GM23338 (cell line): ENCODE results near the gene PKM. TPM values are rescaled to one million over a fixed set of nuclear protein-coding genes. Genes with fewer than 3 reads are reported as not detected.

Experiments used
- ATAC-seq: fragments of 200-7000 bp; cut with Tn5 transposase; 3 replicates; pipeline ENCODE4 v1.9.1; 2020
- DNase-seq: peaks from one replicate; pipeline ENCODE4 v3.0.0-alpha.2; 2015; ENCODE audit warnings: low spot score
- H2AFZ ChIP-seq: fragments of 200-600 bp; sonication (generic); 2 replicates; pipeline ENCODE4 v1.8.0; 2016; ENCODE audit warnings: antibody characterized with exemption, mild to moderate bottlenecking, moderate library complexity
- H3F3A ChIP-seq: fragments of 200-600 bp; sonication (generic); replicated peaks from 2 replicates; pipeline ENCODE4 v1.8.0; 2017; ENCODE audit warnings: antibody characterized with exemption, mixed run types, low read depth
- H3K27ac ChIP-seq: fragments of 200-600 bp; sonication (generic); 2 replicates; pipeline ENCODE4 v1.6.1; 2016; ENCODE audit warnings: low read depth
- H3K27me3 ChIP-seq: fragments of 200-600 bp; sonication (generic); 2 replicates; pipeline ENCODE4 v1.8.0; 2016; ENCODE audit warnings: mild to moderate bottlenecking, mixed run types, moderate library complexity; ENCODE audit not compliant: insufficient read depth
- H3K36me3 ChIP-seq: fragments of 200-600 bp; sonication (generic); 2 replicates; pipeline ENCODE4 v1.8.0; 2016; ENCODE audit warnings: mild to moderate bottlenecking; ENCODE audit not compliant: insufficient read depth
- H3K4me1 ChIP-seq: fragments of 200-600 bp; sonication (generic); 2 replicates; pipeline ENCODE4 v1.8.0; 2016; ENCODE audit warnings: mild to moderate bottlenecking, moderate library complexity; ENCODE audit not compliant: insufficient read depth
- H3K4me2 ChIP-seq: fragments of 200-600 bp; sonication (generic); 2 replicates; pipeline ENCODE4 v1.7.1; 2017; ENCODE audit warnings: mixed run types
- H3K4me3 ChIP-seq: fragments of 200-600 bp; sonication (generic); 2 replicates; pipeline ENCODE4 v1.6.1; 2016; ENCODE audit warnings: mixed run types
- H3K79me2 ChIP-seq: fragments of 200-600 bp; sonication (generic); replicated peaks from 2 replicates; pipeline ENCODE4 v1.8.0; 2017; ENCODE audit warnings: mild to moderate bottlenecking; ENCODE audit not compliant: insufficient read depth
- H3K9me2 ChIP-seq: fragments of 200-600 bp; sonication (generic); 2 replicates; pipeline ENCODE4 v1.8.0; 2017; ENCODE audit not compliant: insufficient read depth
- H4K20me1 ChIP-seq: fragments of 200-600 bp; sonication (generic); replicated peaks from 2 replicates; pipeline ENCODE4 v1.8.0; 2017; ENCODE audit warnings: mild to moderate bottlenecking; ENCODE audit not compliant: insufficient read depth
- H3K27ac Mint-ChIP-seq: 2 replicates; pipeline ENCODE4 v1.8.0; 2020; ENCODE audit warnings: inconsistent platforms, mild to moderate bottlenecking, moderate library complexity, mixed read lengths
- H3K27me3 Mint-ChIP-seq: 3 replicates; pipeline ENCODE4 v1.8.0; 2022; ENCODE audit warnings: low read depth, mild to moderate bottlenecking, moderate library complexity, mixed read lengths, inconsistent platforms; ENCODE audit not compliant: insufficient read depth, poor library complexity
- H3K36me3 Mint-ChIP-seq: 3 replicates; pipeline ENCODE4 v1.8.0; 2021; ENCODE audit warnings: low read depth, mild to moderate bottlenecking, inconsistent platforms, moderate library complexity, mixed read lengths
- H3K4me1 Mint-ChIP-seq: 3 replicates; pipeline ENCODE4 v1.8.0; 2020; ENCODE audit warnings: mild to moderate bottlenecking, inconsistent platforms, mixed read lengths
- H3K4me3 Mint-ChIP-seq: 3 replicates; pipeline ENCODE4 v1.8.0; 2021; ENCODE audit warnings: moderate library complexity, mild to moderate bottlenecking, inconsistent platforms, mixed read lengths
- H3K9me3 Mint-ChIP-seq: 3 replicates; pipeline ENCODE4 v1.8.0; 2020; ENCODE audit warnings: moderate library complexity, mild to moderate bottlenecking, inconsistent platforms, mixed read lengths
- CTCF ChIP-seq, 2 experiments: fragments of 200-600 bp in 1 of 2; sonication (generic) in 1 of 2; conservative IDR thresholded peaks; 2 replicates each; pipeline versions ENCODE4 v1.5.1 to v1.6.1; 2016 to 2017; ENCODE audit warnings: antibody characterized with exemption in 2 of 2, low read depth in 2 of 2, mild to moderate bottlenecking in 2 of 2, moderate library complexity in 1 of 2
- EZH2phosphoT487 ChIP-seq: fragments of 200-600 bp; sonication (generic); IDR thresholded peaks from one replicate; pipeline ENCODE4 v1.8.1; 2018; ENCODE audit warnings: antibody characterized with exemption; ENCODE audit not compliant: unreplicated experiment
- POLR2AphosphoS5 ChIP-seq: IDR thresholded peaks from 2 replicates; pipeline ENCODE4 v1.6.1; 2016; ENCODE audit warnings: antibody characterized with exemption, low read depth
- REST ChIP-seq: IDR thresholded peaks from one replicate; pipeline ENCODE4 v1.6.1; 2018; ENCODE audit warnings: antibody characterized with exemption; ENCODE audit not compliant: unreplicated experiment
- STAT1 ChIP-seq: IDR thresholded peaks from one replicate; pipeline ENCODE4 v1.6.1; 2016; ENCODE audit warnings: antibody characterized with exemption; ENCODE audit not compliant: unreplicated experiment
- ZNF114 ChIP-seq: fragments of 250-450 bp; sonication (Bioruptor Pico); IDR thresholded peaks from 2 replicates; pipeline ENCODE4 v1.5.0; 2020; ENCODE audit warnings: mild to moderate bottlenecking, moderate library complexity
- ZNF462 ChIP-seq: fragments of 250-450 bp; sonication (Bioruptor Pico); IDR thresholded peaks from 2 replicates; pipeline ENCODE4 v1.5.0; 2020; ENCODE audit warnings: mild to moderate bottlenecking, moderate library complexity
- polyA plus RNA-seq: library from polyadenylated mRNA; unstranded; fragments of >200 nt; fragmentation: Nextera tagmentation; extraction: Ambion mirVana; gene quantifications from 2 replicates; pipeline ENCODE4 v1.2.1, GENCODE V29; 2016
- total RNA-seq: library from RNA; depleted of rRNA; stranded (reverse); fragments of >200 nt; shearing (Covaris generic); gene quantifications from 2 replicates; pipeline ENCODE4 v1.2.3, GENCODE V29; 2014

PKM gene
- total and polyA plus RNA-seq, 2 experiments from 2014 or later: 432 to 1,137 TPM

- Histone ChIP-seq H2AFZ (peak overlapping the region; percentile 97), H3K27me3 (no peaks in the 10 kb centered on the region), H3K36me3 (no peaks in the 10 kb centered on the region), H3K79me2 (no peaks in the 10 kb centered on the region), H3F3A (no peaks in the 10 kb centered on the region), H3K4me3 (peak overlapping the region; percentile 44; the same call in 1 of the 2 replicates), H4K20me1 (no peaks in the 10 kb centered on the region; the same call in 1 of the 2 replicates), H3K27ac (no peak overlapping the region), H3K4me1 (peaks cover 7% of the 10 kb centered on the region), H3K4me2 (peak overlapping the region; percentile 67; the same call in 1 of the 2 replicates), H3K9me2 (no peaks in the 10 kb centered on the region)
- DNase-seq (peak; percentile 94), ATAC-seq (peak; percentile 96)
- Mint-ChIP-seq H3K27ac (no peak overlapping the region), H3K9me3 (no peaks in the 10 kb centered on the region), H3K36me3 (no peaks in the 10 kb centered on the region), H3K4me1 (peaks cover 10% of the 10 kb centered on the region; the same call in 2 of the 3 replicates), H3K4me3 (peak overlapping the region; percentile 56), H3K27me3 (peaks cover 8% of the 10 kb centered on the region)
- TF ChIP-seq ZNF114 (CRISPR knock-in tag): no peak
- no peak for TF ChIP-seq STAT1
- no peak for TF ChIP-seq REST
- TF ChIP-seq ZNF462: no peak
- TF ChIP-seq CTCF (conservative IDR thresholded peaks at IDR 0.05; ENCODE audit: low read depth in 2 of 2): peak; percentile 96 to 98
- TF ChIP-seq EZH2phosphoT487: no peak
- TF ChIP-seq POLR2AphosphoS5: no peak
Observed at GRCh38 chr15:72155635-72156616, 75.1 kb downstream of the PKM start.
